A549 (cell line): ENCODE results near the gene MYO6. TPM values are rescaled to one million over a fixed set of nuclear protein-coding genes. Genes with fewer than 3 reads are reported as not detected.

Experiments used
- ATAC-seq, 2 experiments: fragments of 200-7000 bp in 1 of 2; fragments of >200 bp in 1 of 2; cut with Nextera tagmentation in 1 of 2; cut with Tn5 transposase in 1 of 2; 3 replicates each; pipeline versions ENCODE4 v1.8.0 to v1.9.1; 2018 to 2020; ENCODE audit warnings: mild to moderate bottlenecking in 1 of 2, moderate library complexity in 1 of 2
- CTCF ChIA-PET: fragments of 300-600 bp; sonication (Branson Sonifier 250); formaldehyde crosslinking; extraction: SDS; loops from one replicate; lab custom pipeline; 2021; ENCODE audit warnings: antibody characterized with exemption, inconsistent platforms; lab: Yijun Ruan, JAX
- POLR2A ChIA-PET: fragments of 350-600 bp; formaldehyde crosslinking; extraction: SDS; loops from one replicate; lab custom pipeline; 2021; ENCODE audit warnings: antibody characterized with exemption, inconsistent platforms; lab: Yijun Ruan, JAX
- DNase-seq, 2 experiments: peaks; one replicate each; pipeline versions ENCODE4 v3.0.0 to v3.0.0-alpha.2; 2011 to 2016; ENCODE audit warnings: low read depth in 1 of 2, low spot score in 1 of 2
- FAIRE-seq: peaks from 2 replicates; lab custom pipeline; 2011; peaks lifted over from hg19 to GRCh38; lab: Jason Lieb, UNC
- H3K27ac ChIP-seq, 2 experiments: fragments of >200 bp; sonication (Bioruptor Twin); formaldehyde crosslinking; 3 replicates each; pipeline ENCODE4 v1.5.1; 2016 to 2017
- H3K4me1 ChIP-seq: fragments of >200 bp; sonication (Bioruptor Twin); formaldehyde crosslinking; 3 replicates; pipeline ENCODE4 v1.6.1; 2016
- H3K4me2 ChIP-seq: fragments of >200 bp; sonication (Bioruptor Twin); formaldehyde crosslinking; 3 replicates; pipeline ENCODE4 v1.6.1; 2016
- H3K4me3 ChIP-seq: fragments of >200 bp; sonication (Bioruptor Twin); formaldehyde crosslinking; 3 replicates; pipeline ENCODE4 v1.5.1; 2016
- H3K9me3 ChIP-seq: fragments of >200 bp; sonication (Bioruptor Twin); formaldehyde crosslinking; 3 replicates; pipeline ENCODE4 v1.6.1; 2016
- BHLHE40 ChIP-seq: IDR thresholded peaks from 2 replicates; pipeline ENCODE4 v1.6.1; 2012; ENCODE audit warnings: low read depth, low read length, inconsistent platforms
- CBX2 ChIP-seq: fragments of 200-600 bp; sonication (generic); IDR thresholded peaks from 2 replicates; pipeline ENCODE4 v1.6.1; 2016; ENCODE audit warnings: low read depth, mild to moderate bottlenecking, borderline replicate concordance
- CBX8 ChIP-seq: fragments of 200-600 bp; sonication (generic); IDR thresholded peaks from 2 replicates; pipeline ENCODE4 v1.6.1; 2016
- EHF ChIP-seq: fragments of 250-450 bp; sonication (Bioruptor Pico); IDR thresholded peaks from 2 replicates; pipeline ENCODE4 v1.5.0; 2020; ENCODE audit warnings: mild to moderate bottlenecking
- EHMT2 ChIP-seq: fragments of 200-600 bp; sonication (generic); IDR thresholded peaks from 2 replicates; pipeline ENCODE4 v1.6.1; 2016; ENCODE audit warnings: antibody characterized with exemption, low read depth, mild to moderate bottlenecking, moderate library complexity
- ESRRA ChIP-seq: fragments of 150-350 bp; IDR thresholded peaks from 2 replicates; pipeline ENCODE4 v1.6.1; 2014; ENCODE audit warnings: mild to moderate bottlenecking, low read length, borderline replicate concordance
- FOSB ChIP-seq: fragments of 250-450 bp; sonication (Bioruptor Pico); IDR thresholded peaks from 2 replicates; pipeline ENCODE4 v1.5.0; 2020; ENCODE audit warnings: mild to moderate bottlenecking, moderate library complexity
- GATA3 ChIP-seq: IDR thresholded peaks from 2 replicates; pipeline ENCODE4 v1.6.1; 2012; ENCODE audit warnings: borderline replicate concordance
- HDAC2 ChIP-seq: fragments of 200-600 bp; sonication (generic); IDR thresholded peaks from 2 replicates; pipeline ENCODE4 v1.6.1; 2016
- HEYL ChIP-seq: fragments of 250-450 bp; sonication (Bioruptor Pico); IDR thresholded peaks from 2 replicates; pipeline ENCODE4 v1.8.0; 2021; ENCODE audit warnings: mild to moderate bottlenecking, moderate library complexity
- HOXA7 ChIP-seq: fragments of 250-450 bp; sonication (Bioruptor Pico); IDR thresholded peaks from 2 replicates; pipeline ENCODE4 v1.5.0; 2020; ENCODE audit warnings: mild to moderate bottlenecking, moderate library complexity
- HOXB5 ChIP-seq: fragments of 250-450 bp; sonication (Bioruptor Pico); IDR thresholded peaks from 2 replicates; pipeline ENCODE4 v1.5.0; 2020; ENCODE audit warnings: mild to moderate bottlenecking, moderate library complexity
- JUNB ChIP-seq: fragments of >200 bp; sonication (Bioruptor Twin); formaldehyde crosslinking; IDR thresholded peaks from 2 replicates; pipeline ENCODE4 v1.6.1; 2016
- KDM1A ChIP-seq: fragments of 200-600 bp; sonication (generic); IDR thresholded peaks from 2 replicates; pipeline ENCODE4 v1.6.1; 2016; ENCODE audit warnings: low read depth, mild to moderate bottlenecking
- MYC ChIP-seq: IDR thresholded peaks from 2 replicates; pipeline ENCODE4 v1.6.1; 2012; ENCODE audit warnings: mild to moderate bottlenecking, inconsistent platforms, low read length, improper control_type of control experiment, borderline replicate concordance
- NFE2L2 ChIP-seq: fragments of 150-350 bp; conservative IDR thresholded peaks from 2 replicates; pipeline ENCODE4 v1.6.1; 2014; ENCODE audit warnings: low read length
- NR3C1 ChIP-seq: fragments of >200 bp; sonication (Bioruptor Twin); formaldehyde crosslinking; IDR thresholded peaks from 3 replicates; pipeline ENCODE4 v1.6.1; 2017
- POLR2A ChIP-seq: IDR thresholded peaks from 2 replicates; pipeline ENCODE4 v1.6.1; 2012; ENCODE audit warnings: mild to moderate bottlenecking, low read length
- POLR2AphosphoS2 ChIP-seq: conservative IDR thresholded peaks from 2 replicates; pipeline ENCODE4 v1.6.1; 2012; ENCODE audit warnings: low read length, improper control_type of control experiment, inconsistent platforms
- RAD21 ChIP-seq, 2 experiments: fragments of >200 bp in 1 of 2; sonication (Bioruptor Twin) in 1 of 2; formaldehyde crosslinking in 1 of 2; IDR thresholded peaks in 1 of 2; conservative IDR thresholded peaks in 1 of 2; 2 replicates in 1 of 2; 3 replicates in 1 of 2; pipeline ENCODE4 v1.6.1; 2012 to 2018; ENCODE audit warnings: inconsistent platforms in 1 of 2
- RARB ChIP-seq: fragments of 250-450 bp; sonication (Bioruptor Pico); IDR thresholded peaks from 2 replicates; pipeline ENCODE4 v1.8.0; 2021; ENCODE audit warnings: mild to moderate bottlenecking, moderate library complexity
- SREBF2 ChIP-seq: fragments of 450-650 bp; IDR thresholded peaks from 2 replicates; pipeline ENCODE4 v1.6.1; 2014; ENCODE audit warnings: mild to moderate bottlenecking, moderate library complexity
- ZC3H11A ChIP-seq: fragments of 450-650 bp; IDR thresholded peaks from 2 replicates; pipeline ENCODE4 v1.6.1; 2014; ENCODE audit warnings: antibody characterized with exemption, mild to moderate bottlenecking
- ZFP36 ChIP-seq: fragments of 450-650 bp; IDR thresholded peaks from 2 replicates; pipeline ENCODE4 v1.6.1; 2014; ENCODE audit warnings: borderline replicate concordance; ENCODE audit not compliant: partially characterized antibody
- WGBS: methylation state at CpG from one replicate; pipeline ENCODE4 v1.1.6; 2017; ENCODE audit errors: missing lambda C conversion rate; 5-methylcytosine and 5-hydroxymethylcytosine counted together
- polyA plus RNA-seq, 4 experiments: library from polyadenylated mRNA; depleted of rRNA in 3 of 4; stranded (reverse); fragments of >200 nt; fragmentation: RNase III in 1 of 4; extraction: RNeasy Plus Mini Kit Qiagen cat#74134 plus additional on column Dnase treatment in 1 of 4; gene quantifications; 2 replicates in 3 of 4; 3 replicates in 1 of 4; pipeline ENCODE4 v1.2.3, GENCODE V29; 2011 to 2017
- TF ChIP-seq, protein P1 (sequence below): IDR thresholded peaks from 2 replicates; pipeline ENCODE4 v1.6.1; 2012; ENCODE audit warnings: low read depth, borderline replicate concordance
- TF ChIP-seq, protein P2 (sequence below): fragments of 450-650 bp; IDR thresholded peaks from 2 replicates; pipeline ENCODE4 v1.6.1; 2014; ENCODE audit warnings: antibody characterized with exemption
- TF ChIP-seq, protein P3 (sequence below): fragments of 250-450 bp; sonication (Bioruptor Pico); IDR thresholded peaks from 2 replicates; pipeline ENCODE4 v1.5.0; 2021; ENCODE audit warnings: mild to moderate bottlenecking, moderate library complexity, borderline replicate concordance
- TF ChIP-seq, protein P4 (sequence below): fragments of >200 bp; sonication (Bioruptor Twin); formaldehyde crosslinking; IDR thresholded peaks from 2 replicates; pipeline ENCODE4 v1.6.1; 2016
- TF ChIP-seq, protein P5 (sequence below): fragments of 250-450 bp; sonication (Bioruptor Pico); IDR thresholded peaks from 2 replicates; pipeline ENCODE4 v1.5.0; 2020; ENCODE audit warnings: low read depth, mild to moderate bottlenecking, moderate library complexity

The MYO6 gene
- polyA plus RNA-seq, 2 of the 4 experiments (the other 2 are of a cell fraction) = 10.8 to 17.3 TPM

DNA sequence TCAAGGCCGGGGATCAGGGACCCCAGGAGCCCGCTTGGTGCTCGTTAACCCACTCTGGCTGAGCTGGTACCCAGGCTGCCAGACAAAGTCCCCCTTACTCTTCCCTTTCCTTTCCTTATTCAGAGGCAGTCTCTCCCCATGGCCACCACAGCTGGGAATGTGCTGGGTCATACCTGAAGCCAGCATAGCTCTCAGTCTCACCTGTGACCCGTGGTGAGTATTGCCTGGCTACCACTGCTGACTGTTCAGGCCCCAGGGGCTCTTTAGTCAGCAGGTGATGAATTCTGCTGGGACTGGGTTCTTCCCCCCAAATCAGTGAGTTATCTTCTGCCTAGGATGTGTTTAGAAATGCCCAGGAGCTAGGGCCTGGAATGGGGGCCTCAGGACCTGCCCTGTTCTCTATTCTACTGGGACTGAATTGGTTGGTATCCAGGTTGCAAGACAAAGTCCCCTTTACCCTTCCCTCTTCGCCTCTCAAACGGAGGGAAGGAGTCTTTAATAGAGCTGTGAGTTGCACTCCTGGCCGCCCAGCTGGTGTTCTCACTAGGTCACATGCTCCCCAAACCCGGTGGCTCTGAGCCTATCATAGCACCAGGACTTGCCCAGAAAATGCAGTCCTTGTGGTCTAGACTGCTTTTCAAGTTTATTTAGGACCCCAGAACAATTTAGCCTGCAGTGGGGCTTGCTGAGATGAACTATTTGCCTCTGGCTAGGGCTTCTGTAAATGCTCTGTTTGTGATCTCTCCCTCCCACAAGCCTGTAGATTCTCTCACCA lies 64.6 kb downstream of the MYO6 start:
- H3K4me3 ChIP-seq = no peak overlapping the region

DNA sequence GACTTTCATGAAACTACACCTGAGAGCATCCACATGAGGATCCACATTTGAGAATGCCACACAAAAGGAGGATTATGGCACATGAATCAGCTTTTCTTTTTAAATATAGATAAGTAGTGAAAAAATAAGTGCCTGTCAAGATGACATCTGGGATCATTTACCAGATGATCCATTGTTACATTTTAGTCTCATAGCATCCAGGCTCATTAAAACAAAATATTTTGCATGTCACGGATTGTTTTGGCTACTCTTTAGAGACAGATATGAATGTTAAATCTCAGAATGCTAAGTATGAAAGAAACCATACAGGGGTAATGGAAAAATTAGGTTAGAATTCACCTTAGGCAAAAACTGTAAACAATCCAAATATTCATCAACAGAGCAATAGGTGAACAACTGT lies 66.7 kb downstream of the MYO6 start:
- FAIRE-seq (no peak), ATAC-seq (no peak)

More for the DNA sequence above, 64.6 kb downstream of the MYO6 start:
- 70% methylated on average over 4 of the region's 8 CpGs for WGBS
- POLR2A ChIA-PET = no interaction called here
- Histone ChIP-seq H3K4me2 (no peak overlapping the region), H3K4me1 (no peaks in the 10 kb centered on the region), H3K27ac (no peak overlapping the region), H3K9me3 (no peaks in the 10 kb centered on the region)
- CTCF ChIA-PET = no interaction called here
- DNase-seq (no peak), ATAC-seq (no peak), FAIRE-seq (no peak)
- no peak for TF ChIP-seq RAD21 (conservative IDR thresholded peaks at IDR 0.05 in 1 of 2, IDR thresholded peaks at IDR 0.05 in 1 of 2)
- TF ChIP-seq, protein P1, sequence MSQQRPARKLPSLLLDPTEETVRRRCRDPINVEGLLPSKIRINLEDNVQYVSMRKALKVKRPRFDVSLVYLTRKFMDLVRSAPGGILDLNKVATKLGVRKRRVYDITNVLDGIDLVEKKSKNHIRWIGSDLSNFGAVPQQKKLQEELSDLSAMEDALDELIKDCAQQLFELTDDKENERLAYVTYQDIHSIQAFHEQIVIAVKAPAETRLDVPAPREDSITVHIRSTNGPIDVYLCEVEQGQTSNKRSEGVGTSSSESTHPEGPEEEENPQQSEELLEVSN = no peak
- TF ChIP-seq POLR2AphosphoS2 = no peak
- no peak for TF ChIP-seq NR3C1
- TF ChIP-seq EHMT2 = no peak
- TF ChIP-seq GATA3 = no peak
- no peak for TF ChIP-seq ZC3H11A
- no peak for TF ChIP-seq HEYL (CRISPR knock-in tag)
- no peak for TF ChIP-seq RARB (CRISPR knock-in tag)
- no peak for TF ChIP-seq FOSB (CRISPR knock-in tag)
- TF ChIP-seq, protein P2, sequence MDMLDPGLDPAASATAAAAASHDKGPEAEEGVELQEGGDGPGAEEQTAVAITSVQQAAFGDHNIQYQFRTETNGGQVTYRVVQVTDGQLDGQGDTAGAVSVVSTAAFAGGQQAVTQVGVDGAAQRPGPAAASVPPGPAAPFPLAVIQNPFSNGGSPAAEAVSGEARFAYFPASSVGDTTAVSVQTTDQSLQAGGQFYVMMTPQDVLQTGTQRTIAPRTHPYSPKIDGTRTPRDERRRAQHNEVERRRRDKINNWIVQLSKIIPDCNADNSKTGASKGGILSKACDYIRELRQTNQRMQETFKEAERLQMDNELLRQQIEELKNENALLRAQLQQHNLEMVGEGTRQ = no peak
- TF ChIP-seq, protein P3, sequence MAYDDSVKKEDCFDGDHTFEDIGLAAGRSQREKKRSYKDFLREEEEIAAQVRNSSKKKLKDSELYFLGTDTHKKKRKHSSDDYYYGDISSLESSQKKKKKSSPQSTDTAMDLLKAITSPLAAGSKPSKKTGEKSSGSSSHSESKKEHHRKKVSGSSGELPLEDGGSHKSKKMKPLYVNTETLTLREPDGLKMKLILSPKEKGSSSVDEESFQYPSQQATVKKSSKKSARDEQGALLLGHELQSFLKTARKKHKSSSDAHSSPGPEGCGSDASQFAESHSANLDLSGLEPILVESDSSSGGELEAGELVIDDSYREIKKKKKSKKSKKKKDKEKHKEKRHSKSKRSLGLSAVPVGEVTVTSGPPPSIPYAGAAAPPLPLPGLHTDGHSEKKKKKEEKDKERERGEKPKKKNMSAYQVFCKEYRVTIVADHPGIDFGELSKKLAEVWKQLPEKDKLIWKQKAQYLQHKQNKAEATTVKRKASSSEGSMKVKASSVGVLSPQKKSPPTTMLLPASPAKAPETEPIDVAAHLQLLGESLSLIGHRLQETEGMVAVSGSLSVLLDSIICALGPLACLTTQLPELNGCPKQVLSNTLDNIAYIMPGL (CRISPR knock-in tag) = no peak
- TF ChIP-seq ZFP36 = no peak

DNA sequence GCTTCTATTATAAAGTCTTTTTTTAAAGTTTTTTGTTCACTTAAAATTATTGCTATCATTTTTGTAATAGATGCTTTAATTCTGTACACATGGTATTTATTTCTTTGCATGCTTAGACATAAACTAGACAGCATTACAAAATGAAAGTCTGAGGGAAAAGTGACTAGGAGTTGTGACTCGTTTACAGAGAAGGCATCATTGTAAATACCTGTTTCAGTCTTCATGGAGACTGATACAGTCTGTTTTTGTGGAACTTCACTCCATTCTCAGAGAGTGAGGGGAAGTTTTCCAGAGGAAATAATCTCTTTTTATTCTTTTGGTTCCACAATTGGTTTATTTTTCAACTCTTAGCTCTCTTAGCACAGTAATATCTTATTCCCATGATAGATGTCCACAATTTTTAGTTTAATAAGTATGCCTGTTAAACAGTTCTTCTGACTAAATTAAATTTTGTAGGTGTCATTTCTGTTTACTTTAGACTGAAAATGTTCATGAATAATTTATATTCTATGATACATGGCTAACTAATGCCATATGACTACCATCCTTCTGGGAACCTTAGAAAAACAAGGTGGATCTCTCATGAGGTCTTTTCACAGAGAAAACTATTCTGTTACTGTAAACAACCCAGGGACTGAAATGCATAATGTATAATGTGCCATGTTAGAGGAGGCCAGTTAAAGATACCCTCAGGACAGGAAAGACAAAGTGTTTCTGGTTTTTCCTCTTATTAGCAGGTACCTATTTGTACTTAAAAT lies 69.2 kb downstream of the MYO6 start:
- no peak overlapping the region for H3K4me2 ChIP-seq
- H3K27ac ChIP-seq = no peak overlapping the region
- TF ChIP-seq KDM1A (no peak), HOXA7 (CRISPR knock-in tag) (no peak), MYC (no peak), GATA3 (no peak), NFE2L2 (no peak), POLR2A (no peak), CBX2 (no peak), BHLHE40 (no peak), EHF (no peak), HOXB5 (no peak), CBX8 (no peak), HDAC2 (no peak)
- TF ChIP-seq, protein P4, sequence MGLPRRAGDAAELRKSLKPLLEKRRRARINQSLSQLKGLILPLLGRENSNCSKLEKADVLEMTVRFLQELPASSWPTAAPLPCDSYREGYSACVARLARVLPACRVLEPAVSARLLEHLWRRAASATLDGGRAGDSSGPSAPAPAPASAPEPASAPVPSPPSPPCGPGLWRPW = no peak
- TF ChIP-seq, protein P2 = no peak
- TF ChIP-seq, protein P5, sequence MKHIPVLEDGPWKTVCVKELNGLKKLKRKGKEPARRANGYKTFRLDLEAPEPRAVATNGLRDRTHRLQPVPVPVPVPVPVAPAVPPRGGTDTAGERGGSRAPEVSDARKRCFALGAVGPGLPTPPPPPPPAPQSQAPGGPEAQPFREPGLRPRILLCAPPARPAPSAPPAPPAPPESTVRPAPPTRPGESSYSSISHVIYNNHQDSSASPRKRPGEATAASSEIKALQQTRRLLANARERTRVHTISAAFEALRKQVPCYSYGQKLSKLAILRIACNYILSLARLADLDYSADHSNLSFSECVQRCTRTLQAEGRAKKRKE = no peak
- ChIA-PET CTCF (no interaction called here), POLR2A (no interaction called here)
- no peaks in the 10 kb centered on the region for H3K4me1 ChIP-seq
- DNase-seq (no peak), ATAC-seq (no peak), FAIRE-seq (no peak)
- 27% methylated on average over 1 of the region's 1 CpG for WGBS
- H3K9me3 ChIP-seq = no peaks in the 10 kb centered on the region
- H3K4me3 ChIP-seq = no peak overlapping the region

More for the DNA sequence above, 66.7 kb downstream of the MYO6 start:
- CTCF ChIA-PET = no interaction called here
- no peaks in the 10 kb centered on the region for H3K4me1 ChIP-seq
- no peaks in the 10 kb centered on the region for H3K9me3 ChIP-seq
- 90% methylated on average over 1 of the region's 1 CpG for WGBS
- no peak overlapping the region for H3K4me2 ChIP-seq
- no peak for DNase-seq
- no peak overlapping the region for H3K27ac ChIP-seq
- H3K4me3 ChIP-seq = no peak overlapping the region
- TF ChIP-seq SREBF2 (no peak), JUNB (no peak), ESRRA (no peak), NR3C1 (no peak)
- POLR2A ChIA-PET = no interaction called here
